Right lobe of liver (tissue), 6 donors: ENCODE data around the gene FADS3. TPM values are rescaled to one million over a fixed set of nuclear protein-coding genes. Genes with fewer than 3 reads are reported as not detected.

Source experiments
- ATAC-seq, 4 donors: fragments of 200-7000 bp; cut with Tn5 transposase; one replicate each; pipeline ENCODE4 v1.9.1; 2020; ENCODE audit warnings: mild to moderate bottlenecking in 4 of 4, moderate library complexity in 4 of 4
- DNase-seq, 3 donors: peaks; one replicate each; pipeline ENCODE4 v3.0.0-alpha.2; 2020
- H3K27ac ChIP-seq, 3 donors: fragments of 200-600 bp; one replicate each; pipeline ENCODE4 v1.8.0; 2022
- H3K27me3 ChIP-seq, 2 donors: fragments of 200-600 bp; one replicate each; pipeline ENCODE4 v1.8.0; 2022
- H3K36me3 ChIP-seq, 4 donors: fragments of 200-600 bp; sonication (generic) in 1 of 4; one replicate each; pipeline versions ENCODE4 v1.5.1 to v1.8.0; 2017 to 2022; ENCODE audit warnings: control low read depth in 1 of 4
- H3K4me1 ChIP-seq, 4 donors: fragments of 200-600 bp; sonication (generic) in 1 of 4; one replicate each; pipeline versions ENCODE4 v1.5.1 to v1.8.0; 2017 to 2022; ENCODE audit warnings: control low read depth in 1 of 4
- H3K4me3 ChIP-seq, 3 donors: fragments of 200-600 bp; one replicate each; pipeline ENCODE4 v1.8.0; 2022
- H3K9me3 ChIP-seq, 4 donors: fragments of 200-600 bp; sonication (generic) in 1 of 4; one replicate each; pipeline versions ENCODE4 v1.5.1 to v1.8.0; 2017 to 2022; ENCODE audit warnings: control low read depth in 1 of 4
- CTCF ChIP-seq, 4 donors: fragments of 200-600 bp in 3 of 4; fragments of 450-650 bp in 1 of 4; IDR thresholded peaks; one replicate each; pipeline versions ENCODE4 v1.5.1 to v1.8.0; 2016 to 2022; ENCODE audit warnings: antibody characterized with exemption in 4 of 4, mild to moderate bottlenecking in 2 of 4
- POLR2A ChIP-seq: fragments of 450-650 bp; IDR thresholded peaks from one replicate; pipeline ENCODE4 v1.6.1; 2017; ENCODE audit warnings: antibody characterized with exemption, mild to moderate bottlenecking
- WGBS: methylation state at CpG from one replicate; pipeline ENCODE4 v1.1.6; 2018; ENCODE audit warnings: low coverage, low lambda C conversion rate; ENCODE audit not compliant: insufficient coverage; ENCODE audit errors: missing lambda C conversion rate; 5-methylcytosine and 5-hydroxymethylcytosine counted together
- intact Hi-C, 2 donors: fragments of 100-400 bp; cut with DNase I; formaldehyde crosslinking; loops; one replicate each; pipeline versions ENCODE4 v1.11.2 to v1.14.1; 2022
- microRNA-seq, 2 donors: library from miRNA; unstranded; fragments of <30 nt; microRNA quantifications; one replicate each; pipeline ENCODE4, GENCODE V29; 2019 to 2020
- small RNA-seq, 2 experiments: library from RNA; depleted of rRNA; stranded (forward); fragments of <200 nt; gene quantifications; one replicate each; pipeline ENCODE3, GENCODE V24; 2016
- total RNA-seq, 6 experiments: library from RNA; depleted of rRNA in 2 of 6; stranded (reverse); fragments of >200 nt in 2 of 6; fragmentation: NEBNext Ultra II Directional in 3 of 6; extraction: Animal tissue kit (Norgen Biotek cat#: 25700) in 3 of 6; gene quantifications; one replicate each; pipeline versions ENCODE4 v1.1.0 to v1.2.4, GENCODE V29; 2016 to 2023
- donor health status: DM: no; HTN: yes; CAD: no.
- donor health status: DM: no; HTN: no; CAD: no.
- donor health status: DM: no; HTN: no; CAD: no.
- donor health status: DM: no; HTN: yes; CAD: no.
- donor health status: DM: no; HTN: yes; CAD: no.

The FADS3 gene
- total RNA-seq, 6 experiments from 2014 or later, result 13.0 to 69.8 (median 22.7) TPM

DNA sequence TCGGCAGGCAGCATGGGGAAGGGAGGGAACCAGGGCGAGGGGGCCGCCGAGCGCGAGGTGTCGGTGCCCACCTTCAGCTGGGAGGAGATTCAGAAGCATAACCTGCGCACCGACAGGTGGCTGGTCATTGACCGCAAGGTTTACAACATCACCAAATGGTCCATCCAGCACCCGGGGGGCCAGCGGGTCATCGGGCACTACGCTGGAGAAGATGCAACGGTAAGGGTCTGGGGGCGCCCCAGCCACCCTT, 63.0 kb downstream of the FADS3 start:
- peak overlapping the region; percentile 55 to 64 (median 64) for H3K27ac ChIP-seq
- ATAC-seq, result no peak
- 0% methylated on average over 3 of the region's 16 CpGs for WGBS
- H3K36me3 ChIP-seq, result no peaks in the 10 kb centered on the region
- H3K4me1 ChIP-seq, result peaks cover 0 to 20% (median 9%) of the 10 kb centered on the region in 4 donors
- H3K9me3 ChIP-seq, result no peaks in the 10 kb centered on the region
- intact Hi-C loops, result no loop called here
- no peaks in the 10 kb centered on the region for H3K27me3 ChIP-seq
- peak overlapping the region; percentile 56 to 62 (median 57) for H3K4me3 ChIP-seq
- TF ChIP-seq POLR2A, result no peak
- no peak for DNase-seq

GRCh38 chr11:61827571-61828378, 63.6 kb downstream of the FADS3 start, which contains the start of gene FADS2:
Gene FADS2, plus strand, starts transcription at chr11:61828300. Its CDS starts 91 bp downstream, at chr11:61828391.
- no peaks in the 10 kb centered on the region for H3K36me3 ChIP-seq
- under 1% methylated on average over 28 of the region's 83 CpGs for WGBS
- H3K4me3 ChIP-seq, result peak within 1 kb of the TSS; percentile 56 to 62 (median 57)
- ATAC-seq (peak; percentile 78 to 86 (median 82)), DNase-seq (peak; percentile 86 to 96 (median 91))
- TF ChIP-seq CTCF (IDR thresholded peaks at IDR 0.05), result no peak
- no peak for TF ChIP-seq POLR2A
- H3K4me1 ChIP-seq, result peaks cover 0 to 20% (median 9%) of the 10 kb centered on the region in 4 donors
- intact Hi-C loops, result no loop called here
- no peaks in the 10 kb centered on the region for H3K27me3 ChIP-seq
- no peaks in the 10 kb centered on the region for H3K9me3 ChIP-seq
- peak within 1 kb of the TSS; percentile 55 to 88 (median 64) for H3K27ac ChIP-seq

DNA sequence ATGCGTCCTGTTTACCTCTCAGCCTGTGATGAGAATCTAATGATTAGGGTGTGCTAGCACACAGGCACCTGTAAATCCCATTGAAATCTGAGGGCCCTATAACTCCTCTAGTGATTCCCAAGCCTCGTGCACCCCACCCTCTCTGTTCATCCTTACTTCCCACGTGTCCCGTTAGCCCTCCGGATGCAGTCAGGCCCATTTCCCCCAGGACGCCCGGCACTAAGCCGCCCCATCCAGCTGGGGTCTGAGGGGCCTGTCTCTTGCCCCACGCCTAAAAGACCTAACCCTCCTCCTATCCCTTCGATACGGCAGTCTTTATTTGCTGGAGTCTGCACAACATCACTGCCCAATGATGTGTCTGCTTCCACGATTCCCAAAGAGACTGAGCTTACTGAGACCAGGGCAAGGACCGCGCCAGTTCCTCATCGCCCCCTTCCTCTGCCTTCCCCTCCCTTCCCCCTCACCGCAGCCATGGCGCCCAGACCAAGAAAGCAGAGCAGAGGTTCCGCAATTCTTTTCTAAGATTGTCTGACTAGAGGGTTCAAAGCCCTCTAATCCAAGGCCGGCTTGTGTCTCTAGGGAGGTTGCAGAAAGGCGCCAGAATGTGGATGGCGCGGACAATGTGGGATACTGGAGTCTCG, 64.3 kb downstream of the FADS3 start:
- DNase-seq, result peak in 1 of 3 donors; percentile 34
- 19% methylated on average over 17 of the region's 23 CpGs for WGBS
- ATAC-seq, result no peak
- Histone ChIP-seq H3K27ac (peak overlapping the region; percentile 54 to 88 (median 64)), H3K4me1 (peaks cover 0 to 15% (median 6%) of the 10 kb centered on the region in 4 donors), H3K4me3 (peak overlapping the region; percentile 56 to 62 (median 57)), H3K27me3 (no peaks in the 10 kb centered on the region), H3K36me3 (no peaks in the 10 kb centered on the region), H3K9me3 (no peaks in the 10 kb centered on the region)
- intact Hi-C loops, result no loop called here
- TF ChIP-seq POLR2A (no peak), CTCF (IDR thresholded peaks at IDR 0.05) (no peak)

Small RNA genes lying within 50 kb of the gene (microRNA-seq; reads per million reads assigned to microRNA genes)
- gene MIR6746, result 0.29 to 0.64 reads per million in 2 donors

Small RNA genes lying within 50 kb of the gene (small RNA-seq; reads per million reads assigned to genes)
- gene MIR6746, result 0 reads per million in 2 experiments
- 0 reads per million in 2 experiments for gene RNU6-1243P

Other genes starting within 250 kb of the FADS3 start
- 1 to 10 TPM in 2 of 6 experiments, under 1 TPM in 4; 0.33 to 5.5 (median 0.79) TPM for gene DAGLA, start 211.2 kb downstream of the FADS3 start, total RNA-seq
- 10 to 100 TPM in 5 of 6 experiments, 1 to 10 TPM in 1; 7.6 to 16.4 (median 11.6) TPM for gene MYRF, start 138.9 kb downstream of the FADS3 start, total RNA-seq
- 10 to 100 TPM; 31.6 to 74.5 (median 55.3) TPM for gene TMEM258, start 98.9 kb downstream of the FADS3 start, total RNA-seq
- gene FEN1, start 98.6 kb downstream of the FADS3 start, total RNA-seq, result 10 to 100 TPM in 2 of 6 experiments, 1 to 10 TPM in 4; 4.0 to 13.3 (median 5.4) TPM
- gene FADS1, start 74.5 kb downstream of the FADS3 start, total RNA-seq, result 10 to 100 TPM; 18.3 to 87.6 (median 34.8) TPM
- gene FADS2, start 63.2 kb downstream of the FADS3 start, total RNA-seq, result 100 to 1,000 TPM in 4 of 6 experiments, 1 to 10 TPM in 2; 4.2 to 166 (median 110) TPM
- gene RAB3IL1, start 26.0 kb upstream of the FADS3 start, total RNA-seq, result 1 to 10 TPM; 3.2 to 9.1 (median 4.2) TPM
- gene BEST1, start 58.8 kb upstream of the FADS3 start, total RNA-seq, result 1 to 10 TPM in 3 of 6 experiments, under 1 TPM in 3; 0.55 to 2.3 (median 0.91) TPM
- gene FTH1, start 76.1 kb upstream of the FADS3 start, total RNA-seq, result 1,000 to 10,000 TPM; 1,131 to 2,981 (median 2,140) TPM
- gene INCENP, start 232.5 kb upstream of the FADS3 start, total RNA-seq, result 1 to 10 TPM; 6.4 to 8.9 (median 7.1) TPM